Stimulated activated CD4-positive, alpha-beta T cell treated with anti-CD3 and anti-CD28 coated beads, TNF-alpha, amount 100 ng/mL, for 4 hours (primary cell): Measurements from ENCODE around the gene BEX4.
"Not testable (repeated sequence)": the region's sequence is repeated elsewhere in the genome, so short reads cannot be mapped to it uniquely, and the experiment has no call there.

ENCODE experiments used
- DNase-seq, 3 experiments: peaks; one replicate each; pipeline ENCODE4 v3.0.0-alpha.2; 2020; ENCODE audit warnings: low read depth in 3 of 3

BEX4 gene

GRCh38 chrX:103214870-103215424 is at the start of gene BEX4:
Gene BEX4 (plus strand): TSS chrX:103215108. CDS start chrX:103216154, 1,046 bp downstream.
- peak; percentile 55 to 70 (median 64) for DNase-seq

DNA sequence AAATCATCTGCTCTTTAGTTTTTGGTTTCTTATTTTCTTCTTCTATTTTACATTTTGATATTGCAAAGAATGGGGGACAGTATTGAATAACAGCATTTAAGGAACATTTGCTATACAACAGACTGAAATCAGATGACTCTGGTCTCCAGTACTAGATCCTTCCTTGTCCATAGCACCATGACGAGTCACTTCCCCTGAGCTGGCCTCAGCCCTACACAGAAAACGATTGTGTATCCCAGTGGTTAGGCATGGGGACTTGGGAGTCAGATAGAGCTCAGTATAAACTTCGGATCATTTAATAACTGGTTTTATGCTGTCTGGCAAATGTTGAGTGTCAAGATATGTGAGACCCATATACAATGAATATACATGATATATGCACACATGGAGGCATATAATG is 44.7 kb upstream of the BEX4 start:
- no peak for DNase-seq

GRCh38 chrX:103171353-103171752 is 43.6 kb upstream of the BEX4 start:
- no peak for DNase-seq

DNA sequence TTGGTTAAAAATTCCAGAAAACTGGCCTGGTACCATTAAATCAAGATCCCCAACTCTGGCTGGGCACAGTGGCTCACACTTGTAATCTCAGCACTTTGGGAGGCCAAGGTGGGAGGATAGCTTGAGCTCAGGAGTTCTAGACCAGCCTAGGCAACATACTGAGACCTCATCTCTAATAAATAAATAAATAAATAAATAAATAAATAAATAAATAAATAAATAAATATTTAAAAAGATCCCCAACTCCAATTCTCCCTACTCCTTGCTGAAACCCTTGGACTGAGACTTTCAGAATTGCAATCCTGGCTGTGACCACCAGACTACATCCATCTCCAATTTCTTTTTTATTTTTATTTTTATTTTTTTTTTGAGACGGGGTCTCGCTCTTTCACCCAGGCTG is 39.7 kb upstream of the BEX4 start:
- DNase-seq, result not testable (repeated sequence)

GRCh38 chrX:103175944-103176753 is 38.8 kb upstream of the BEX4 start:
- peak in 2 of 3 experiments; percentile 7 to 10 for DNase-seq

DNA sequence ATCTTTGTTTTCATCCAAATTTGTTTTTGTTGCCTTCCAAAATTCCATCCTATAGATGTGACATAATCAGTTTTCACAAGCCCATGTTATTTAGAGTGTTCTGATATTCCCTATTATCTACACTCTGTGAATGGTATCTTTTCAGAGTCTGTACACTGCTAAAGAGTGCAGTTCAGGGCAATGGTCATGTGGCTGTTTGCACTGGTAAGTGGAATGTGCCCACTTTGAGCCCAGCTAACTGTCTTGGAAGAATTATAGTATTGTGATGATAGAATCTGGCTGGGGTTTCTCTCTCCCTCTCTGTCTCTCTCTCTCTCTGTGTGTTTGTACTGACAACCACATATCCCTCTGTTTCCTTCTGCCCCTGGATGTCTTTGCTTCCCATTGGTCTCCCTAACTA is 37.4 kb upstream of the BEX4 start:
- DNase-seq, result no peak

DNA sequence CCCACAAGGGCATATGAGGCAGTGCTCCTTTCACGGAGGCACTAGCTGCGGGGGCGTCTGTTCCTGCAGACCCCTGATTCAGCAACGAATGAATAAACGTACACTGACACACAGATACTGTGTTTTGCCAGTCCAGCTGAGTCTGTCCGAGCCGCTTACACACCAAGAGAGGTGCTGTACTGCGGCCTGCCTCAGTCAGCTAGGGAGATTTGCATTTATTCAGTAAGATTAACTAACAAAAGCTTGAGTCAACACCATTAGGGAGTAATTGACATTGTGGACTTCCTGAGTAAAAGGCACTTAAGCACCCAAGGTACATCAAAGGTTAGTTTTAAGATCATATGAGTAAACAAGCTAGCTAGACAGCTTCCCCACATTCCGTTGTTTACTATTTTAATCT is 31.0 kb upstream of the BEX4 start:
- DNase-seq, result no peak

GRCh38 chrX:103187953-103188475 is 26.9 kb upstream of the BEX4 start:
- DNase-seq, result no peak

DNA sequence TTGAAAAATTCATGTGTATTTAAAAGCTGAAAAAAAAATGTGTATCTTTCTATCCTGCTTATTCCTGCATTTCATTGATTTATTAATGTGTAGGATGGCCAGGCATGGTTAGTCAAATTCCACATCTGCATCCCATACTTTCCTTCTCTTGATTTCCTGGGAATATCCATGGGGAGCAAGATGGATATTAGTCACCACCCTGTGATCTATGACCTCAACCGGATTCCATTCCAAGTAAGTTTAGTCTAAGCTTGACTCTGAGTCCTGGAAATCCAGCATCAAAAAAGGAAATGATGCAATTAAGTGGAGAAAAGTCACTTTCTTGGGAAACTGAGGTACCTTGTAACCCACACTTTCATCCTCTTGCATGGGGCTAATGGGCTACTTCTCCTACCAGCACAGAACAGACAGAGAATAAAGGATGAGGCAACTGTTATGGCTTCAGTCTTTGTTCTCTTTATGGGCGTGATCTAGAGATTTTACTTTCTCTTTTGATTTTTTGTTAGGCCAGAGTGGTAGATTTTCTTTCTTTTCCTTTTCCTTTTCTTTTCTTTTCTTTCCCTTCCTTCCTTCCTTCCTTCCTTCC is 17.1 kb upstream of the BEX4 start:
- no peak for DNase-seq

- DNase-seq, result not testable (repeated sequence)
Measured at GRCh38 chrX:103198668-103199067, 16.2 kb upstream of the BEX4 start.

- no peak for DNase-seq
Measured at GRCh38 chrX:103201041-103201440, 13.9 kb upstream of the BEX4 start.

GRCh38 chrX:103210056-103210455 is 4.9 kb upstream of the BEX4 start:
- DNase-seq, result no peak

DNA sequence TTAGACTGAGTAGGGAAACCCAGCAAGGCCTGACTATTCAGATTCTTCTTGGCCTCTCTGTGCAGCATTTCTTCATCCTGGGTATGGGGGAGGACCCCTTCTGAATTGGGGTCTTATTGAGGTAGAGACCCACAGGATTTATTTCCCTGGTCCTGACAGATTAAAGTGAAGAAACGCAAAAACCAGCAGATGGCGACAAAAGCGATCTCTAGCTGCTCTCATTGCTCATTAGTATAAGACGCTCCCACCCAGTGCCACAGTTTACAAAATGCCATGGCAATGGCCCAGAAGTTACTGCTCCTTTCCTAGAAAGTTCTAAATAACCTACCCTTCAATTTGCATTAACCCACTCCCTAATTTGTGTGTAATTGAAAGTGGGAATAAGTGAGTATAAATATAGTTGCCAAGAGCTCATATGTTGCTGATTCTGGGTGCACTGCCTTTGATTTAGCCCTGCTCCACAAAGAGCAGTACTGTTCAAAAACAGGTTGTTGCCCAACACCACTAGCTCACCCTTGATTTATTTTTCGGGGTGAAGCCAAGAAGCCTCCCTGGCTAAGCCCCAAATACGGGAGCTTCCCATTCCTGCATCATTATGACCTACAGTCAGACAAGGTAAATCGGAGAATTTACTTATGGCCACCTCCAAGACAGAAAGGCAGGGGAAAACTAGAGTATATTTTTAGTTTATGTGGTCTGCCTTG is 3.7 kb upstream of the BEX4 start:
- peak in 1 of 3 experiments; percentile 0 for DNase-seq

- no peak for DNase-seq
Measured at GRCh38 chrX:103212749-103213457, 2.0 kb upstream of the BEX4 start.

- DNase-seq, result peak in 1 of 3 experiments; percentile 6
Measured at GRCh38 chrX:103215425-103215991, 600 bp downstream of the BEX4 start.

- no peak for DNase-seq
Measured at GRCh38 chrX:103220511-103221323, 5.8 kb downstream of the BEX4 start.

- DNase-seq, result not testable (repeated sequence)
Measured at GRCh38 chrX:103225918-103226317, 11.0 kb downstream of the BEX4 start.

- DNase-seq, result no peak
Measured at GRCh38 chrX:103233263-103233662, 18.4 kb downstream of the BEX4 start.

GRCh38 chrX:103234869-103235268 is 20.0 kb downstream of the BEX4 start:
- DNase-seq, result no peak

DNA sequence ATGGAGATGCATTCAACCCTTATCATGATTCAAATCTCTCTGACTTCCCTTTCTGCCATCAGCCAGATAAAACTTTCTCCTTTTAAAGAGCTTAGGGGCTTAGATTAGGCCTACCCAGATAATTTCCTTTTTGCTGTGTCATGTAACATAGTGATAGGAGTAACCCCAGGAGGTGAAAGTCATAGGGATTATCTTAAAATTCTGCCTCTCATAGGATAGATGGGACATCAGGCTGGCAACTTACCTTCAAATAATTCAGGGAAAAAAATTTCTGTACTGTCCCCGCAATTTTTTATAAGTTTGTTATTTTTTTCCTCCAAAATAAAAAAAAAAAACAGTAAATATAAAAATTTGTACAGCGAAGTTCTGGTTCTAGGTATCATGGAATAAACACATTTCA is 20.7 kb downstream of the BEX4 start:
- not testable (repeated sequence) for DNase-seq
